Neuron (in vitro differentiated cells): ENCODE data around the gene ZEB1.
"Not testable (repeated sequence)": the region's sequence is repeated elsewhere in the genome, so short reads cannot be mapped to it uniquely, and the experiment has no call there.

Source experiments
- H2AFZ ChIP-seq: one replicate; pipeline ENCODE4 v1.6.1; 2013; ENCODE audit warnings: low read depth, mild to moderate bottlenecking, inconsistent platforms, low read length, moderate library complexity
- H3K27me3 ChIP-seq: one replicate; pipeline ENCODE4 v1.6.1; 2013; ENCODE audit warnings: low read length; ENCODE audit not compliant: insufficient read depth
- H3K36me3 ChIP-seq: one replicate; pipeline ENCODE4 v1.6.1; 2013; ENCODE audit warnings: low read length; ENCODE audit not compliant: insufficient read depth
- H3K4me1 ChIP-seq: one replicate; pipeline ENCODE4 v1.6.1; 2013; ENCODE audit warnings: low read length; ENCODE audit not compliant: insufficient read depth
- H3K4me3 ChIP-seq: 2 replicates; pipeline ENCODE4 v1.5.1; 2013; ENCODE audit warnings: mild to moderate bottlenecking, low read length, moderate library complexity
- H3K9me3 ChIP-seq: one replicate; pipeline ENCODE4 v1.6.1; 2013; ENCODE audit warnings: low read length

The ZEB1 gene

GRCh38 chr10:31390804-31391203 is 71.8 kb downstream of the ZEB1 start:
- no peaks in the 10 kb centered on the region for H3K27me3 ChIP-seq
- H3K4me3 ChIP-seq: no peak overlapping the region
- no peaks in the 10 kb centered on the region for H3K4me1 ChIP-seq
- peaks cover 3% of the 10 kb centered on the region for H3K9me3 ChIP-seq
- H2AFZ ChIP-seq: no peak overlapping the region
- peaks cover 23% of the 10 kb centered on the region for H3K36me3 ChIP-seq

GRCh38 chr10:31393844-31394243 is 74.8 kb downstream of the ZEB1 start:
- no peaks in the 10 kb centered on the region for H3K9me3 ChIP-seq
- peaks cover 13% of the 10 kb centered on the region for H3K36me3 ChIP-seq
- no peaks in the 10 kb centered on the region for H3K4me1 ChIP-seq
- H3K4me3 ChIP-seq: no peak overlapping the region
- no peaks in the 10 kb centered on the region for H3K27me3 ChIP-seq
- no peak overlapping the region for H2AFZ ChIP-seq

GRCh38 chr10:31395695-31396094 is 76.7 kb downstream of the ZEB1 start:
- Histone ChIP-seq H2AFZ (no peak overlapping the region), H3K27me3 (no peaks in the 10 kb centered on the region), H3K4me1 (no peaks in the 10 kb centered on the region), H3K36me3 (peaks cover 2% of the 10 kb centered on the region), H3K9me3 (no peaks in the 10 kb centered on the region), H3K4me3 (no peak overlapping the region)

- H3K4me1 ChIP-seq: no peaks in the 10 kb centered on the region
- H3K27me3 ChIP-seq: no peaks in the 10 kb centered on the region
- H3K9me3 ChIP-seq: no peaks in the 10 kb centered on the region
- peaks cover 2% of the 10 kb centered on the region for H3K36me3 ChIP-seq
- H2AFZ ChIP-seq: no peak overlapping the region
- H3K4me3 ChIP-seq: no peak overlapping the region
These were observed 77.4 kb downstream of the ZEB1 start for GRCh38 chr10:31396376-31396775.

DNA sequence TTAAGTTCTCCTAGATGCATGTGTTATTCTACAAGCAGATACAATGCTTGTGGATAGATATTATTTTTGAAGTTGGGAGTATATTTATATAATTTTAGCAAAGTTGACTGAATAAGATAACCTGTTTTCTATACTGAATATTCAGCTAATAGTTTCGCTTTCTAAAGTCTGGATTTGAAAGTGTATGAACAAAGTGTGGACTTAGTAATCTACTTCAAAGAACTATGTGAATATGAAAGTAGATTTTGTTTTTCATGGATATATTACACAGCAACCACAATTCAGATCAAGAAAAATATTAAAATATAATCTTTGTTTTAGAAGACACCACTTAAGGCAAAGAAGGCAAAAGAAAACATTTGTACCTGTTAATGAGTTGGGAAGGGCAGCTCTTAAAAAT is 78.8 kb downstream of the ZEB1 start:
- Histone ChIP-seq H3K27me3 (no peaks in the 10 kb centered on the region), H2AFZ (no peak overlapping the region), H3K4me3 (no peak overlapping the region), H3K4me1 (no peaks in the 10 kb centered on the region), H3K9me3 (no peaks in the 10 kb centered on the region), H3K36me3 (peaks cover 1% of the 10 kb centered on the region)

DNA sequence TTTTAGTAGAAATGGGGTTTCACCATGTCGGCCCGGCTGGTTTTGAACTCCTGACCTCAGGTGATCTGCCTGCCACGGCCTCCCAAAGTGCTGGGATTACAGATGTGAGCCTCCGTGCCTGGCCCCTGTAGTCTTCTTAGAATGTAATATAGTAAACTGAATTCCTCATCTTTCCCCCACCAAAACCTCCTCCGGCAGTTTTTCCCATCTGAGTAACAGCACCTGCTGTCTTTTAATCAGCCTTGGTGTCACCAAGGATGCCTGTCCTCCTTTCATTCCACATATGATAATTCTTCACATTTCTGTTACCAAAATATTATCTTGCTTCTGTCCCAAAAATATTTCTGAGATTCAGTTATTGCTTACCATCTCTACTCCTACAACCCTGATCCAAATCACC is 80.2 kb downstream of the ZEB1 start:
- H3K27me3 ChIP-seq: no peaks in the 10 kb centered on the region

DNA sequence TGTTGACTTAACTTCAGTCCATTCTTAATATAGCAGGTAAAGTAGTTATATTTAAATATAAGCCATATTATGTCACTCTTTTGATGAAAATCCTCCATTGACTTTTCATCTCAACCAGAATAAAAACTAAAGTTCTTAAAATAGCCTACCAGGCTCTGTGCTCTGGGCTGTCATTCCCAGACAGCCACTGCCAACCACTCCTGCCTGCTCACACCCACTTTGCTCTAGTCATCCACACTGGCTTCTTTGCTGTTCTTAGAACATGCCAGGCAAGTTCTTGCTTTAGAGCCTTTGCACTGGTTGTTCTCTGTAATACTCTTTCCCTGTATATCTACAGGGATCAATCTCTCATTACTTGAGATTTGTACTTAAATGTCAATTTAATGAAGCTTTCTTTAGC is 80.6 kb downstream of the ZEB1 start:
- Histone ChIP-seq H3K4me1 (no peaks in the 10 kb centered on the region), H3K9me3 (no peaks in the 10 kb centered on the region), H3K36me3 (no peaks in the 10 kb centered on the region), H3K27me3 (no peaks in the 10 kb centered on the region), H3K4me3 (no peak overlapping the region), H2AFZ (no peak overlapping the region)

More for the DNA sequence above, 80.2 kb downstream of the ZEB1 start:
- no peak overlapping the region for H2AFZ ChIP-seq
- H3K9me3 ChIP-seq: no peaks in the 10 kb centered on the region
- H3K4me3 ChIP-seq: no peak overlapping the region
- no peaks in the 10 kb centered on the region for H3K36me3 ChIP-seq
- H3K4me1 ChIP-seq: no peaks in the 10 kb centered on the region

DNA sequence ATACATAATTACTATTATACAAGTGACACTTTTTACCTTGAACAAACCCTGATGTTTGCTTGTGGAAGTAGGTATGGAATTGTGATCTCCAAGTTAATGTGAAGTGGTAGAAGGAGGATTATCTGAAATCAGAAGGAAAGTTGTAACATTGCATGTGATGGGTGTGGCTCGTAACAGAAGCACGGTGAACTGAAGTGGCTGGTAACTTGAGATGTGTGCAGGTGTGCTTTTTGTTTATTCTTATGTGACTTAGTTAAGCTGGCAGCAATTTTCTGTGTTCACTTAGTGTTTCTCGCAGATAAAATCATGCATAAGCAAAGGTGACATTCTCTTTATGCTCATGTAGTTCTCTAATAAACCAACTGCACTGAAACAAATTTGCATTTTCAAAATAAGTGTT is 82.3 kb downstream of the ZEB1 start:
- no peaks in the 10 kb centered on the region for H3K4me1 ChIP-seq
- H2AFZ ChIP-seq: no peak overlapping the region
- no peaks in the 10 kb centered on the region for H3K27me3 ChIP-seq
- H3K36me3 ChIP-seq: no peaks in the 10 kb centered on the region
- H3K9me3 ChIP-seq: no peaks in the 10 kb centered on the region
- no peak overlapping the region for H3K4me3 ChIP-seq

DNA sequence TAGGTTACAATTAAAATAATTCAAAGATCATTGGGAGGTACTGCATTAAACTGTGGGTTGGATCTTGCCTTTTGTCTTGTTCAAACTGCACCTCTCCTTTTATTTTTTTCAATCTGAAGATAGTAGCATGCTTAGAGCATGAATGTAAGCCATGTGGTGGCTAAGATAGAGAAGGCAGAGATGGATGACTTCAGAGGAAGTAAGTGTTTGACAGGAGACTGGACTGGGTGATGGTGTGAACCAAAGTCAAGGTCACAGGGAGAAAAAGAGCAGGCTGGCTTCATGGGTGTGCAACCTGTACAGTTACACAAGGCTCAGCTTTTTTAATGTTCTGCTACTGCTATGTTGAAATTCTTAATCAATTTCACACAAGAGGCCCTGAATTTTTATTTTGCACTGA is 85.6 kb downstream of the ZEB1 start:
- Histone ChIP-seq H3K4me1 (no peaks in the 10 kb centered on the region), H3K4me3 (no peak overlapping the region), H3K27me3 (no peaks in the 10 kb centered on the region), H3K36me3 (no peaks in the 10 kb centered on the region), H2AFZ (no peak overlapping the region), H3K9me3 (no peaks in the 10 kb centered on the region)

- H3K4me3 ChIP-seq, H3K9me3 ChIP-seq, H3K27me3 ChIP-seq, H3K36me3 ChIP-seq, H2AFZ ChIP-seq, H3K4me1 ChIP-seq: not testable (repeated sequence)
These were observed 86.8 kb downstream of the ZEB1 start for GRCh38 chr10:31405829-31406228.

- not testable (repeated sequence) for H2AFZ ChIP-seq, H3K27me3 ChIP-seq, H3K36me3 ChIP-seq, H3K9me3 ChIP-seq, H3K4me1 ChIP-seq, H3K4me3 ChIP-seq
These were observed 93.4 kb downstream of the ZEB1 start for GRCh38 chr10:31412397-31412796.

- Histone ChIP-seq H2AFZ (no peak overlapping the region), H3K36me3 (no peaks in the 10 kb centered on the region)
These were observed 94.3 kb downstream of the ZEB1 start for GRCh38 chr10:31413325-31413724.

GRCh38 chr10:31418481-31418880 is 99.5 kb downstream of the ZEB1 start:
- no peaks in the 10 kb centered on the region for H3K9me3 ChIP-seq
- no peaks in the 10 kb centered on the region for H3K36me3 ChIP-seq
- H3K4me3 ChIP-seq: no peak overlapping the region
- no peaks in the 10 kb centered on the region for H3K27me3 ChIP-seq
- H2AFZ ChIP-seq: no peak overlapping the region
- H3K4me1 ChIP-seq: peaks cover 6% of the 10 kb centered on the region

More at GRCh38 chr10:31413325-31413724, 94.3 kb downstream of the ZEB1 start:
- Histone ChIP-seq H3K27me3 (no peaks in the 10 kb centered on the region), H3K4me1 (no peaks in the 10 kb centered on the region), H3K4me3 (no peak overlapping the region), H3K9me3 (no peaks in the 10 kb centered on the region)

GRCh38 chr10:31419394-31420063 is 100.5 kb downstream of the ZEB1 start:
- H3K36me3 ChIP-seq: no peaks in the 10 kb centered on the region

More at GRCh38 chr10:31419394-31420063, 100.5 kb downstream of the ZEB1 start:
- no peak overlapping the region for H3K4me3 ChIP-seq
- H2AFZ ChIP-seq: no peak overlapping the region
- peaks cover 6% of the 10 kb centered on the region for H3K4me1 ChIP-seq
- no peaks in the 10 kb centered on the region for H3K27me3 ChIP-seq
- no peaks in the 10 kb centered on the region for H3K9me3 ChIP-seq
